Pancreas (tissue), 10 donors: ENCODE measurements around the gene ZNF804B. TPM values are rescaled to one million over a fixed set of nuclear protein-coding genes. Genes with fewer than 3 reads are reported as not detected.

Experiments used
- ATAC-seq, 4 donors: fragments of 200-7000 bp; cut with Tn5 transposase; one replicate each; pipeline versions ENCODE4 v1.8.0 to v1.9.1; 2020; ENCODE audit warnings: mild to moderate bottlenecking in 4 of 4, moderate library complexity in 4 of 4
- DNase-seq, 6 donors: peaks; one replicate each; pipeline ENCODE4 v3.0.0-alpha.2; 2020
- FAIRE-seq: peaks from 2 replicates; lab custom pipeline; 2012; peaks lifted over from hg19 to GRCh38; lab: Jason Lieb, UNC
- H3K27ac ChIP-seq, 4 donors: fragments of 200-600 bp; sonication (generic); 1 replicate in 3 of 4; 2 replicates in 1 of 4; pipeline versions ENCODE4 v1.5.0 to v1.8.0; 2020
- H3K27me3 ChIP-seq, 4 donors: fragments of 200-600 bp; one replicate each; pipeline ENCODE4 v1.8.0; 2021
- H3K36me3 ChIP-seq, 3 donors: fragments of 200-600 bp; sonication (generic) in 1 of 3; one replicate each; pipeline versions ENCODE4 v1.5.0 to v1.8.0; 2020 to 2021
- H3K4me1 ChIP-seq, 3 donors: fragments of 200-600 bp; one replicate each; pipeline ENCODE4 v1.8.0; 2021
- H3K4me3 ChIP-seq, 4 donors: fragments of 200-600 bp; sonication (generic) in 2 of 4; one replicate each; pipeline versions ENCODE4 v1.5.0 to v1.8.0; 2020 to 2021
- H3K9me3 ChIP-seq, 4 donors: fragments of 200-600 bp; one replicate each; pipeline ENCODE4 v1.8.0; 2021
- CTCF ChIP-seq, 4 donors: fragments of 200-600 bp; sonication (generic) in 3 of 4; IDR thresholded peaks; one replicate each; pipeline versions ENCODE4 v1.5.0 to v1.8.0; 2021; ENCODE audit warnings: antibody characterized with exemption in 4 of 4
- WGBS, 2 donors: extraction: QIAGEN DNeasy Blood & Tissue Kit; methylation state at CpG; one replicate each; pipeline ENCODE4 v1.1.7; 2013; 5-methylcytosine and 5-hydroxymethylcytosine counted together
- intact Hi-C, 3 donors: fragments of 100-400 bp; cut with DNase I; formaldehyde crosslinking; loops; one replicate each; pipeline versions ENCODE4 v1.11.1 to v1.14.2; 2022
- polyA plus RNA-seq, 2 donors: library from polyadenylated mRNA; stranded (reverse); fragments of 200-250 nt; gene quantifications; one replicate each; pipeline ENCODE4 v1.2.3, GENCODE V29; 2013
- total RNA-seq, 6 donors: library from RNA; stranded (reverse); fragmentation: NEBNext Ultra II Directional in 4 of 6; extraction: Animal tissue kit (Norgen Biotek cat#: 25700) in 4 of 6; gene quantifications; one replicate each; pipeline versions ENCODE4 v1.2.1 to v1.2.4, GENCODE V29; 2021 to 2023
- donor health status: healthy with polysubstance abuse.
- donor health status: DM: no; HTN: no; CAD: no; lungs with moderate emphysema.
- donor health status: DM: no; HTN: no; CAD: no.
- donor health status: control.
- donor health status: control.
- donor health status: Bipolar disorder and iron deficiency.
- donor health status: DM: yes; HTN: yes; CAD: no.
- donor health status: DM: no; HTN: no; CAD: no.
- donor health status: DM: no; HTN: no; CAD: no.
- donor health status: DM: yes; HTN: yes; CAD: no.

Gene ZNF804B
- total and polyA plus RNA-seq, 8 donors, result 0.14 to 1.1 (median 0.42) TPM; not detected in 1

- no peaks in the 10 kb centered on the region for H3K9me3 ChIP-seq
- 56 to 60% methylated on average over 4 of the region's 4 CpGs for WGBS, 2 donors
- H3K36me3 ChIP-seq, result no peaks in the 10 kb centered on the region
- no peak for TF ChIP-seq CTCF (IDR thresholded peaks at IDR 0.05)
- ATAC-seq (no peak), FAIRE-seq (no peak), DNase-seq (no peak)
- H3K4me3 ChIP-seq, result no peak overlapping the region
- intact Hi-C loops, result no loop called here
- no peak overlapping the region for H3K27ac ChIP-seq
- H3K27me3 ChIP-seq, result no peaks in the 10 kb centered on the region
- H3K4me1 ChIP-seq, result no peaks in the 10 kb centered on the region
Observed at GRCh38 chr7:88967432-88967831, 207.9 kb downstream of the ZNF804B start.

- no peak overlapping the region for H3K27ac ChIP-seq
- no peaks in the 10 kb centered on the region for H3K27me3 ChIP-seq
- DNase-seq (no peak), ATAC-seq (no peak), FAIRE-seq (no peak)
- no peaks in the 10 kb centered on the region for H3K4me1 ChIP-seq
- WGBS, 2 donors, result 82 to 84% methylated on average over 1 of the region's 1 CpG
- no peak for TF ChIP-seq CTCF (IDR thresholded peaks at IDR 0.05)
- H3K4me3 ChIP-seq, result no peak overlapping the region
- no peaks in the 10 kb centered on the region for H3K9me3 ChIP-seq
- no peaks in the 10 kb centered on the region for H3K36me3 ChIP-seq
- intact Hi-C loops, result no loop called here
Observed at GRCh38 chr7:88969167-88969566, 209.7 kb downstream of the ZNF804B start.

GRCh38 chr7:88985295-88985694, 225.8 kb downstream of the ZNF804B start:
- Histone ChIP-seq H3K36me3 (no peaks in the 10 kb centered on the region), H3K9me3 (no peaks in the 10 kb centered on the region), H3K27ac (no peak overlapping the region), H3K27me3 (no peaks in the 10 kb centered on the region), H3K4me1 (no peaks in the 10 kb centered on the region), H3K4me3 (no peak overlapping the region)
- intact Hi-C loops, result no loop called here
- DNase-seq, result no peak
- no peak for TF ChIP-seq CTCF (IDR thresholded peaks at IDR 0.05)
- 73 to 81% methylated on average over 5 of the region's 5 CpGs for WGBS, 2 donors
- no peak for ATAC-seq
- FAIRE-seq, result no peak

- no peaks in the 10 kb centered on the region for H3K27me3 ChIP-seq
- ATAC-seq (no peak), FAIRE-seq (peak; percentile 75), DNase-seq (no peak)
- H3K36me3 ChIP-seq, result no peaks in the 10 kb centered on the region
- no peak for TF ChIP-seq CTCF (IDR thresholded peaks at IDR 0.05)
- intact Hi-C loops, result no loop called here
- H3K4me3 ChIP-seq, result no peak overlapping the region
- no peak overlapping the region for H3K27ac ChIP-seq
- WGBS, 2 donors, result 37 to 41% methylated on average over 1 of the region's 1 CpG
- no peaks in the 10 kb centered on the region for H3K9me3 ChIP-seq
- H3K4me1 ChIP-seq, result peaks cover 0 to 7% (median 0%) of the 10 kb centered on the region in 3 donors
Observed at GRCh38 chr7:89001306-89001705, 241.8 kb downstream of the ZNF804B start.

- H3K27me3 ChIP-seq, result no peaks in the 10 kb centered on the region
- H3K4me3 ChIP-seq, result peak overlapping the region in 1 of 4 donors; percentile 6
- no peak for FAIRE-seq
- H3K27ac ChIP-seq, result no peak overlapping the region
- H3K36me3 ChIP-seq, result no peaks in the 10 kb centered on the region
- TF ChIP-seq CTCF (IDR thresholded peaks at IDR 0.05), result no peak
- ATAC-seq, result peak in 1 of 4 donors; percentile 35
- H3K9me3 ChIP-seq, result no peaks in the 10 kb centered on the region
- intact Hi-C loops, result no loop called here
- no peak for DNase-seq
- H3K4me1 ChIP-seq, result peaks cover 0 to 7% (median 0%) of the 10 kb centered on the region in 3 donors
- WGBS, 2 donors, result 53 to 66% methylated on average over 4 of the region's 4 CpGs
Observed at GRCh38 chr7:89002981-89003956, 243.8 kb downstream of the ZNF804B start.
